ENCODE data around the gene CHST5. TPM values are rescaled to one million over a fixed set of nuclear protein-coding genes. Genes with fewer than 3 reads are reported as not detected.

Gene CHST5
- polyA plus RNA-seq, 1 donor = 1.1 TPM

Other genes starting within 250 kb of the CHST5 start
- gene CFDP1, start 102.6 kb downstream of the CHST5 start, polyA plus RNA-seq (ENCODE audit: insufficient read length) = 167 TPM
- 50.1 TPM for gene TMEM170A, start 71.4 kb downstream of the CHST5 start, polyA plus RNA-seq (ENCODE audit: insufficient read length)
- gene CHST6, start 40.7 kb downstream of the CHST5 start, polyA plus RNA-seq (ENCODE audit: insufficient read length) = 0.98 TPM
- 22.1 TPM for gene TMEM231, start 20.1 kb upstream of the CHST5 start, polyA plus RNA-seq (ENCODE audit: insufficient read length)
- 170 TPM for gene GABARAPL2, start 30.3 kb upstream of the CHST5 start, polyA plus RNA-seq (ENCODE audit: insufficient read length)
- gene ADAT1, start 87.2 kb upstream of the CHST5 start, polyA plus RNA-seq (ENCODE audit: insufficient read length) = 60.0 TPM
- gene KARS1, start 111.6 kb upstream of the CHST5 start, polyA plus RNA-seq (ENCODE audit: insufficient read length) = 143 TPM
- gene TERF2IP, start 111.7 kb upstream of the CHST5 start, polyA plus RNA-seq (ENCODE audit: insufficient read length) = 79.4 TPM
- gene CPHXL2, start 140.9 kb upstream of the CHST5 start, polyA plus RNA-seq (ENCODE audit: insufficient read length) = 0.40 TPM
- 0.13 TPM for gene DUXB, start 165.4 kb upstream of the CHST5 start, polyA plus RNA-seq (ENCODE audit: insufficient read length)
- gene CPHXL, start 190.4 kb upstream of the CHST5 start, polyA plus RNA-seq (ENCODE audit: insufficient read length) = not detected

Measured in left kidney (tissue), 1 donor.